Stimulated activated naive CD4-positive, alpha-beta T cell treated with Interleukin-2 at 50 U/mL for 16 hours (primary cell): ENCODE data around the gene FCN1.
"Not testable (repeated sequence)": the region's sequence is repeated elsewhere in the genome, so short reads cannot be mapped to it uniquely, and the experiment has no call there.

Source experiments
- DNase-seq: peaks from one replicate; lab custom pipeline; 2025; lab: John Stamatoyannopoulos, UW

FCN1 gene

DNA sequence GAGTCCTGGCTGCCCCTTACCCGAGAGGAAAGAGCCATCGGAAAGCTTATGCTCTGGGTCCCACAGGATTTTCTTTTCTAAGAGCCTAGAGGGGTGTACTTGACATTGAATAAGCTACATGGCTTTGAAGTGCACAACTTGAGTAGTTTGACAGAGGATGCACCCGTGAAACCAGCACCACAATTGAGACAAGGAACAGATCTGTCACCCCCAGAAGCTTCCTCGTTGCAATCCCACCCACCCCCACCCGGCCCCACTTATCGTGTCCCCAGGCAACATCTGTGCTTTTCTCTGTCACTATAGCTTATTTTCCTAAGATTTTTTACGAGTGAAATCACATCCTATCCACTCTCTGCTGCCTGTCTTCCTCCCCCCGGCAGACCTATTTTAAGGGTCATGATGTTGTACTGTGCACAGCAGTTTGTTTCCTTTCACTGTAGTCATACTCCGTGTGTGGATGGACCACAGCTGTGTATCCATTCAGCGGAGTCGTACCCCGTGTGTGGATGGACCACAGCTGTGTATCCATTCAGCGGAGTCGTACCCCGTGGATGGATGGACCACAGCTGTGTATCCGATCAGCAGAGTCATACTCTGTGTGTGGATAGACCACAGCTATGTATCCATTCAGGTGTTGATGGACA lies 45.9 kb downstream of the FCN1 start:
- DNase-seq, result no peak

DNA sequence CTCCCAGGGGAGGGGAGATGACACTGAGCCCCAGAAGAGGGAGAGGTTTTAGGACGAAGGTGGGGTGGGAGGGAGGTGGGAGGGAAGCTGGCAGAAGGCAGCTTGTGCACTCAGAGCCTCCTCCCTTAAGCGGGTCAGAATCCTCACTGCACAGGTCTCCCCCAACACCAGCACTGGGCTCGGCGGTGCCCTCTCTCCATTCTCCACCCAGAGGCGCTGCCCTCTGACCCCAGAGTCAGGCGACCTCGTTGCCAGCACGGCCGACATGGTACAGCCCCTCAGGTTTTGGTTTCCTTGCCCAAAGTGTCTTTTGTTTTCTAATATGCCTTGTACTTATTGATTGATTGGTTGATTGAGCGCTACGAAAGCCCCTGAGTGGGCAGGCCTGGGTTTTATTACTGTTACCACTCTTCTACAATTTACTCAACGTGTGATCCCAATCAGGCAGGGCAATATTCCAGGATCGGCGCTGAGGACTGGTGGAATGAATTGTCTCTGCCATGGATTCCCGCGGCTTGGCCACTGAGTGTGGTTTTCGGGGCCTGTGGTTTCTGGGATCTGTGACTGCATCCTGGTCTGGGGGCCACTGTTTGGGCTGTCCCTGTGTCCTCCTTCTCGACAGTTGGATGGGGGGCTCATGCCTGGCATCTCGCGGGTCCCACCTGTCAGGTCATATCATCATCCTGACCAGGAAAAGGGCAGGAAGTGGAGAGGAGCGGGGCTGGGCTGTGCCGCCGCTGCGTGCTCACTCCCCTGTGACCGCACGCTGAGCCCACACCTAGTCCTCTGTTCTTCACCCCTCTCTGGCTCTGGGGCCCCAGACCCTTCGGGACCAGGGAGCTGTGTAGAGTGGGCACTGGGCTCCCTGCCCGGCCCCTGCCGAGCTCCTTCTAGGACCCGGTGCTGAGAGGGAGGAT lies 46.7 kb downstream of the FCN1 start:
- DNase-seq, result no peak

DNA sequence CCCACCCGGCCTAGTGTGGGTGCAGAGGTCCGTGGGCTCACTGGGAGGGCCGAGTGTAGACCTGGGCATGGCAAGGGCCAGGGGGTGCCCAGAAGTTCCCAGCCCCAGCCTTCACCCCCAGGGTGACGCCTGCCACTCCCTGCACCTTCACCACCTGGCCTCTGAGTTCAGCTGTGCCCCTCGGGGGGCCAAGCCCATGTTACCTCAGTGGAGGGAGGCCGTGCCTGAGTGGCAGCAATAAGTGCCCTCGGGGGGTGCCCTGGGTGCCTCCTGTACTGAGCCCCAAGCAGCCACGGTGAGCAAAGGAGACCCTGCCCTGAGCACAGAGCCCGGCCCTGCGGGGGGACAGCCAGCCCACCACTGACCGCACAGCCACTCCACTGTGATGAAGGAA lies 47.4 kb downstream of the FCN1 start:
- no peak for DNase-seq

DNA sequence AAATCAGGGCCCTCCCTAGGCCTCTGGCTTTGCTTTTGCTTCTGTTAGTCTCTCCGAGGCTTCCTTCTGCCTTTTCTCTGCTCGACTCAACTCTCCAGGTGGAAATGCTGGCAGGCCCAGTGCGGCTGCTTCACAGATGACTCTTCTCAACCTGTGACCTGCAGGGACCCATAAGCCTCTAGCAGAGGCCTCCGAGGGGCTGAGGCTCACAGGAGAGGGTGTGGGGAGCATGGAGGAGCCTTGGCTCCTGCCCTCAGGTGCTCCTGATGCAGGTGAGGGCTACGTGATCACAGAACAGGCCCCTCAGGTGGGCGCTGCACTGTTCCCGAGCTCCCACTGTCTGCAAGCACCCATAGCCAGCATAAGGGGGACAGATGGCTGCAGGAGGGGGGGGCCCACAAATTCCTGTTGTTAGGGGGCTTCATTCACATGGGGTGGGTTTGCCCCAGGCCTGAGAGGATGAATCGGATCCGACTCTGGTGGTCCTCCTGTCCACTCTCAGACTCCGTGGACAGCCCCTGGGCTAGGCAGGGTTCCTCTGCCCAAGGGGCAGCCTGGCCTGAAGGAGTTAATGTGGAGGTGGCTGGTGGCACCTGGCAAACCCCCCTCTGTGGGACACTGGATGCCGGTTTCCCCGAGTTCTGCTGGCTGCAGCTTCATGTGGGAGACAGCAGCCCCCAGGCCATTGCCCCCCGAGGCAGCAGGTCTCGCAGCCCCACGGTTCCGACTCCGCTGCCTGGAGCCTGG lies 48.0 kb downstream of the FCN1 start:
- DNase-seq, result no peak

DNA sequence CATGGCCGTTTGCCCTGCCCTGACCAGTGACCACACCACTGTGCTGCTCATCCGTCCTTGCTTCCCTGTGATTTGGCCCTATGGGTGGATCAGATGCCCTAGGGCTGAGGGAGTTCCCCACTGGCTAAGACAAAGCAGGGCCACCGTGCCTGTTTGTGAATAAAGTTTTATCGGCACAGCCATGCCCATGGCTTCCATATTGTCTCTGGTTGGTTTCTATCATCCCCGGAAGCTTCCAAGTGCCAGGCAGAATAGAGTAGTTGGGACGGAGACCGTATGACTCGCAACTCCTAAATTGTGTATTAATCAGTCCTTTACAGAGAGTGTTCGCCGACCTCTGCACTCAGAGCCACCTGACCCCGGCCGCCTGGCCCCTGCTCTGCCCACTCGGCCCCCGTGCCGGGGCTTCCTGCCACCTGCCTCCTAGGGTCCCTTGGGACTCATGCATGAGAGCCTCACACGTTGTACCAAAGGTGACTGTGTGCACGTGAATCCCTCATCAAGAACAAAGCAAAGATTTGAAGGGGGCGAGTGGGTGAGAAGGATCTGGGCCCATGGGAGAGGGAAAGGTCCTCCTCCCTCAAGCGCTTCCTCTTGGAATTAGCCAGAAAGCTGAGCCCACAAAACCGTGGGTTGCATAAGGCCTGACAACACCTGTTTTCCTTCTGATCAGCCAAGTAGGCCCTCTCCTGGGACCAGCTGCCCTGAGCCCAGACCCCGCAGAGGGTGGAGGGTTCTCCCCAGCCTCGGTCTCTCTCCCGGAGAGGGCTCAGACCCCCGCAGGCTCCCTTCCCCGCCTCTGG lies 48.8 kb downstream of the FCN1 start:
- no peak for DNase-seq

DNA sequence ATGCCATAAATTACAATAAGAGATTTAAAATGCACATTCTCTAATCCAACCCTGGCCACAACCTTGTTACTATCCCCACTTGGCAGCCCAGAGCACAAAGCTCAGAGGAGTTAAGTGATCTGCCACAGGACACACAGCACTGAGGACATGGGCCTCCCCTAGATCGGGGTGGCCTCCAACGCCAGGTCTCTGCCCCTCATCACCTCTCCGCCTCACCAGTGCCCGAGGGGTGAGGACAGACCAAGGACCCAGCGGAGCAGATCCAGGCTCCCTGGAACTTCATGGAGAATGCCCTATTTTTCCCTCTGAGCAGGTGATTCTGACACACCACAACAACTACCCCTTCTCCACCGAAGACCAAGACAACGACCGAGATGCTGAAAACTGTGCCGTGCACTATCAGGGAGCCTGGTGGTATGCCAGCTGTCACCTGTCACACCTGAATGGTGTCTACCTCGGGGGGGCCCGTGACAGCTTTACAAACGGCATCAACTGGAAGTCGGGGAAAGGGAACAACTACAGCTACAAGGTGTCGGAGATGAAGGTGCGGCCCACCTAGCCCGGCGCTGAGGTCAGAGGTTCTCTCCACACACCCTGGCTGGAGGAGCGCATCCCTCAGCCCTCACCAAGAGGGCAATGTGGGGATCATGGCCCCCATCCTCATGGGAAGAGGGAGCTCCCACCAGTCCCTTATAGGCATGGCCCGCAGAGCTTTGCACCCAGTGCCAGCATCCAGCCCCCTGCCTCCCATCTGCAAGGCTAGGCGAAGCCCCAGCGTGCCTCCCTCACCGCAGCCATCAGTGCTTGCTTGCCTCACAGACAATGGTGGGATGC lies 49.6 kb downstream of the FCN1 start:
- DNase-seq, result no peak

DNA sequence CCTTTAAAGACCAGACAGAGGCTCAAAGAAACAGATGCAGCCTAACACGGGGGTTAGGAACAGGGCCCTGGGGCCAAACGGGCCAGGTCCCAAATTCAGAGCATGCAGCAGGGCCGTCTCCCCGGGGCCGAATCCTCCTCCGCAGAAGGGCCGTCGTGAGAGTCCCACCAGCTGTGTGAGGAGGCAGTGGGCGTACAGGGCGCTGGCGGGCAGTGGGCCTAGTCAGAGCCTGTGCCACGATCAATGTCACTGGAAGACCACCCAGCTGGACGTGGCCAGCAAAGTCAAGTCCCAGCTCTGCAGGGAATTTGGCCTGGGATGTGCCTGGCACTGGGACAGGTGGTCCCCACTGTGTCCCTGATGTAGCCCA lies 52.9 kb downstream of the FCN1 start:
- no peak for DNase-seq

DNA sequence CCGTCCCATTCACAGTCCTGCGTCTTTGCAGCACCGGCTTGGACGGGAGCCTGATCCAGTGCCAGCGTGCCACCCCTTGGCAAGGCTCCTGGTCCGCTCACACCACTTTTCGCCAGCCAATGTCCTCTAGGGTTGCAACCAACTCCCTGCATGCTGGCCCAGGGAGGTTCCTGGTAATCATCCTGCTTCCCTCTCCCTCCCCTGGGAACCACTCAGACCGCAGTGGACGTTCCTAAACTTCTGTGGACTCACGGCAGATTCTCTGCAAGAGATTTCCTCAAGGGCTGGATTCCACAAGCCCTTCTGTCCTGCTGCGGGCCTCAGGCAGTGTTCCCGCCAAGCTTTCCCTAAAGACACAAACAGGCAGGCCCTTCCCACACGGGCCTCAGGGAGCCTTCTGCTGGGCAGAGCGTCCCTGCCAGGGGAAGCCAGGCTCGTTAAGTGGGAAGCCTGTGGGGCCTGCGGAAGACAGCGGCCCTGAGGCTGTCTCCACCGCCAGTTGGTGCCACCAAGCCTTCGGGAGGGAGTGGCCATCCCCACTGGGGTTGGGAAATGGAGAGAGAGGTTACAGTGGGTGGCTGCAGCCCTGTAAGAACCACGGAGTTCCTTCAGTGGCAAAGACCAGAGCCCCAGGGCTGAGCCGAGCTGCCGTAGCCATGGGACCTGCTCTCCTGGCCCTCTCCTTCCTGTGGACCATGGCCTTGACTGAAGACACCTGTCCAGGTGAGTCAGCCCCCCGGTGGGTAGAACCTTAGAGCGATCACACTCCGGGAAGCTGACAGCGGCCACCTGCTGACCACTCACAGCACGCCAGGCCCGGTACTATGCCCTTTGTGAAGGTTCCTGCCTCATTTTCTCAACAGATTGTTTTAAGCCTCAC lies 53.5 kb downstream of the FCN1 start:
- no peak for DNase-seq

DNA sequence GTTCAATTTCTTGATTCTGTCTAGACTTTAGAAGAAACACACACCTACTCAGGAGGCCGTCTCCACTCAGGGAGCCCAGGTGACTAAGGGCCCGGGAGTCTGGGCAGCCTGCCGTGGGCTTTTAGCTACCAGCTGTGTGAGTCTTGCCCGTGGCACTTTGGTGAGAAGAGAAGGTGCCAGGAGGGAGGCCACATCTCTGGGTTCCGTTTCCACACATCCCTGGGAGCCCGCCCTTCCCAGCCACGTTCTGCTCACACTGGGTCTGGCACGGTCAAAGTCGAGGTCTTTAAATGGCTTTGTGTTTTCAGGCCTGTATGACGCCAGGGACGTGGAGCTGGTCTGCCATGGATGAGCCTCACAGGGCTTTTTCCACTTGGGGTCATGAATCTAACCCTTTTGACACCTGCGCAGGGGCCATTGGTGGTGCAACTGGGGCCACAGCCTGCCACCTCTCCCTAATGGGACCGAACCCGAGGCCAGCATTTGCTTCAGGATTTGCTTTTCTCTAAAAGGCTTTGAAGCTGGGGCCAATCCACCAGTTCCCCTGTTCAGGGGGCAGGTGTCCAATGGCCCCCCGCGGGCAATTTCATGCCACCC lies 54.3 kb downstream of the FCN1 start:
- DNase-seq, result no peak

DNA sequence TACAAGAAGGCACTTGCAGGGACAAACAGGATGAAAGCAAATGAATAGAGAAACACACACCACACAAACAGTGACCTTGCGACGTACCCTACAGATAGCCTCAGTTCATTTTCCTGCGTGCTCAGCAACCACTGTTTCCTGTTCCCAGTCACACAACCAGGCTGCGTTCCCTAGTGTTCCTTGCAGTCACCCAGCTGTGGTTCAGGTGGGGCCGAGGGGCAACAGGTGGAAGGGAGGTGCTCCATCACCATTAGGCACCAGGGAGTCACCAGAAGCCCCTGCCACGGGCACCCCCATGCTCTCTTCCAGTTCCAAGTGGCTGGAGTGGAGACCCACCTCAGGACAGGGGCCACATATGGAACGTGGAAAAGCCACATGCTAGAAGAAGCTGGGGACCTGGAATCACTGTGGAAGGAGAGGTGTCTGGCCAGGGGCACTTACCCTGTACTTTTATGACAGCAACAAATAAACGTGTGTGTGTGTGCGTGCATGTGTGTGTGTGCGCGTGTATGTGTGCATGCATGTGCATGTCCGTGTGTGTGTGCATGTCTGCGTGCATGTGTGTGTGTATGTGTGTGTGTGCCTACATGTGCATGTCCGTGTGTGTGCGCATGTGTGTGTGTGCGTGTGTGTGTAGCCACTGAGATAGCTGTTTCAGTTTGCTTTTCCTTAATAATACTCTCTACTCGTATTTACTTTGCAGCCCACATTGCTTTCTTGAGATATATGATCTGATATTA lies 55.9 kb downstream of the FCN1 start:
- no peak for DNase-seq

DNA sequence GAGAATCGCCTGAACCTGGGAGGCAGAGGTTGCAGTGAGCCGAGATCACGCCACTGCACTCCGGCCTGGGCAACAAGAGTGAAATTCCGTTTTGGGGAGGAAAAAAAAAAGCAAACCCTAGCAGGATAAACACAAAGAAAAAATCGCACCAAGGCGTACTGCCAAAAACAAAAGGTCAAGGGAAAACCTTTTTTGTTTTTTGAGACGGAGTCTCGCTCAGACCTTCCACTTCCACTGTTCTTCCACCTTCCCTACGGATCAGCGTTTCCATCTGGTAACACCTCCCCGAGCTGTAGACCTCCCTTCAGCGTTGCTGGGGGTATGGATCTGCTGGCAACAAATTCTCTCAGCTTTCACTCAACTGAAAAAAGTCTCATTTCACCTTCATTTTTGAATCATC lies 57.2 kb downstream of the FCN1 start:
- no peak for DNase-seq

DNA sequence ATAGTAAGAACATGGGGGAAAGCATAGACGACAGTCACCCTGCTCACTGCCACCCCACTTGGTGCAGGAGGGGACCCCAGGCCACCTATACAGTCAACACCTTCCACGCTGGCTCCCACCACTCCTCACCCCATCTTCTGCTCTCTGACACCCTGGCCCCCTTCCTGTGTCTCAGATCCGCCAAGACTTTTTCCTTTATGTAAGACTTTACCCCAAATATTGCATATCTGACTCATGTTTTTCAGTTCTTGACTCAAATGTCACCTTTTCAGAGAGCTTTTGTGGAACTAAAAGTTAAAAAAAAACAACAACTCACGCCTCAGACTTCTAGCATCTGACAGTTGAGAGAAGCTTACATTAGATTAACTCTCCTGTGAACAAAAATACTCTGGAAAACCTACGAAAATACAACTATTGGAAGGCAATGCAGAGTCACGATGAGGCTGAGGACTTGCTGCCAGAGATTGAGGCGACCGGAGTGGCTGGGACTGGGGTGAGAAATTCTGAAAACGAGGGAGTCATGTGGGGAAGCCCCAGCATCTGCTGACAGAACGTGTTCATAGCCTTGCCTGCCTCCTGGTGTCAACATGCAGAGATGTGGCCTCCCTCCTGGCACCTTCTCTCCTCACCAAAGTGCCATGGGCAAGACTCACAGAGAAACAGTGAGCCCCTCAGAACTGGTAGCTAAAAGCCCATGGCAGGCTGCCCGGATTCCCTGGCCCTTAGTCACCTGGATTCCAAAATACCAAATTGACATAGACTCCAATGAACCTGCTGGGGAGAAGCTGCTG lies 59.5 kb downstream of the FCN1 start:
- DNase-seq, result no peak

DNA sequence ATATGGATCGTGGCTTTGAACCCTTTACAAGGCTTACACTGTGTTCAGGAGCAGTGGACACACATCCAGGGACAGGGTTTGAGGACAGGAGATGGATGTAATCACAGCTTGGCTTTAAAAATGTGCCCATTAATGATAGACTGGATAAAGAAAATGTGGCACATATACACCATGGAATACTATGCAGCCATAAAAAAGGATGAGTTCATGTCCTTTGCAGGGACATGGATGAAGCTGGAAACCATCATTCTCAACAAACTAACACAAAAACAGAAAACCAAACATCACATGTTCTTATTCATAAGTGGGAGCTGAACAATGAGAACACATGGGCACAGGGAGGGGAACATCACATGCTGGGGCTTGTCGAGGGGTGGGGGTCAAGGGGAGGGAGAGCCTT lies 60.3 kb downstream of the FCN1 start:
- not testable (repeated sequence) for DNase-seq

DNA sequence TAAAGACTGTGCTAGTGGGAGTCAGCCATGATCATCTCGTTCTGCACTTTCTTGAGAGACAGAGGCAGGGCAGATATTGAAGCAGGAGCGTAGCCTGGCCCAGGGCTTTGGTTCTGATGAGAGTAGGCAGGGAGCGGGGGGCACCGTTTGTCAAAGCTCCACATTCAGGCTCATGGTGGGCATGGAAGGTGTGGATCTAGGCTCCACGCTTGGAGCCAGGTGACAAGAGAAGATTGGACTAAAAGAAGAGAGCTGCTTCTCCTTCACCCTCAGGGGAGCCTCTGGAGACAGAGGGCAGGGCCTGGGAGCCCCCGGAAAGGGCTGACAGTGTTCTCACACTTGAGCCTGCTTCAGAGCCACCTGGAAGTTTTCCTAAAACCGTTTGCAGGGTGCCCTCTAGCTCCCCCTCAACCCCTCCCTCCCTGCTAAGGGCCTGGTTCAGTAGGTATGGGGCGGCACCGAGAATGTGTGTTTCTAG lies 61.8 kb downstream of the FCN1 start:
- no peak for DNase-seq
